ENCODE data around the gene KRTAP2-2.

- no peak for TF ChIP-seq MLX (CRISPR knock-in tag; IDR thresholded peaks at IDR 0.05)
- no peak for TF ChIP-seq GTF2I (CRISPR knock-in tag; conservative IDR thresholded peaks at IDR 0.05)
- no peak for TF ChIP-seq ATF6 (CRISPR knock-in tag; IDR thresholded peaks at IDR 0.05)
- no peak for TF ChIP-seq CTCF (IDR thresholded peaks at IDR 0.05)
- TF ChIP-seq GRHL2 (CRISPR knock-in tag; IDR thresholded peaks at IDR 0.05; ENCODE audit: insufficient replicate concordance, severe bottlenecking) = no peak
- TF ChIP-seq FOXJ3 (CRISPR knock-in tag; IDR thresholded peaks at IDR 0.05; ENCODE audit: borderline replicate concordance) = no peak
- no peak for TF ChIP-seq NR2C2 (CRISPR knock-in tag; IDR thresholded peaks at IDR 0.05)
These were observed 17.1 kb downstream of the KRTAP2-2 start for GRCh38 chr17:41037853-41038350.
